Measurements from ENCODE around the gene IL6R.
"Not testable (repeated sequence)": the region's sequence is repeated elsewhere in the genome, so short reads cannot be mapped to it uniquely, and the experiment has no call there.

Gene IL6R

GRCh38 chr1:154406572-154406879 lies 1.4 kb downstream of the IL6R start:
- in situ Hi-C loops (cut with MboI; ENCODE audit: low sequenced_read_pairs), result no loop called here

GRCh38 chr1:154406886-154407197 lies 1.7 kb downstream of the IL6R start:
- in situ Hi-C loops (cut with MboI; ENCODE audit: low sequenced_read_pairs), result no loop called here

GRCh38 chr1:154407198-154408091 lies 2.3 kb downstream of the IL6R start:
- in situ Hi-C loops (cut with MboI; ENCODE audit: low sequenced_read_pairs), result no loop called here

GRCh38 chr1:154408174-154408777 lies 3.1 kb downstream of the IL6R start:
- in situ Hi-C loops (cut with MboI; ENCODE audit: low sequenced_read_pairs), result no loop called here

GRCh38 chr1:154410185-154410827 lies 5.2 kb downstream of the IL6R start:
- in situ Hi-C loops (cut with MboI; ENCODE audit: low sequenced_read_pairs), result no loop called here

- in situ Hi-C loops (cut with MboI; ENCODE audit: low sequenced_read_pairs), result no loop called here
Observed at GRCh38 chr1:154411525-154411924, 6.4 kb downstream of the IL6R start.

GRCh38 chr1:154413177-154413783 lies 8.1 kb downstream of the IL6R start:
- in situ Hi-C loops (cut with MboI; ENCODE audit: low sequenced_read_pairs), result no loop called here

GRCh38 chr1:154414606-154415005 lies 9.5 kb downstream of the IL6R start:
- in situ Hi-C loops (cut with MboI; ENCODE audit: low sequenced_read_pairs), result no loop called here

GRCh38 chr1:154416471-154417337 lies 11.6 kb downstream of the IL6R start:
- in situ Hi-C loops (cut with MboI; ENCODE audit: low sequenced_read_pairs), result no loop called here

GRCh38 chr1:154417338-154417608 lies 12.1 kb downstream of the IL6R start:
- in situ Hi-C loops (cut with MboI; ENCODE audit: low sequenced_read_pairs), result no loop called here

GRCh38 chr1:154418062-154418921 lies 13.1 kb downstream of the IL6R start:
- in situ Hi-C loops (cut with MboI; ENCODE audit: low sequenced_read_pairs), result no loop called here

- in situ Hi-C loops (cut with MboI; ENCODE audit: low sequenced_read_pairs), result no loop called here
Observed at GRCh38 chr1:154418923-154419619, 13.9 kb downstream of the IL6R start.

- in situ Hi-C loops (cut with MboI; ENCODE audit: low sequenced_read_pairs), result no loop called here
Observed at GRCh38 chr1:154419620-154420571, 14.8 kb downstream of the IL6R start.

- in situ Hi-C loops (cut with MboI; ENCODE audit: low sequenced_read_pairs), result no loop called here
Observed at GRCh38 chr1:154420961-154421924, 16.1 kb downstream of the IL6R start.

GRCh38 chr1:154422049-154422448 lies 16.9 kb downstream of the IL6R start:
- in situ Hi-C loops (cut with MboI; ENCODE audit: low sequenced_read_pairs), result not testable (repeated sequence)

GRCh38 chr1:154422521-154422920 lies 17.4 kb downstream of the IL6R start:
- in situ Hi-C loops (cut with MboI; ENCODE audit: low sequenced_read_pairs), result no loop called here

- in situ Hi-C loops (cut with MboI; ENCODE audit: low sequenced_read_pairs), result no loop called here
Observed at GRCh38 chr1:154423304-154423987, 18.3 kb downstream of the IL6R start.
